ENCODE measurements around the gene COL4A4. TPM values are rescaled to one million over a fixed set of nuclear protein-coding genes. Genes with fewer than 3 reads are reported as not detected.

COL4A4 gene
- total RNA-seq, 6 donors from 2014 or later, result 22.0 to 31.2 (median 26.1) TPM

DNA sequence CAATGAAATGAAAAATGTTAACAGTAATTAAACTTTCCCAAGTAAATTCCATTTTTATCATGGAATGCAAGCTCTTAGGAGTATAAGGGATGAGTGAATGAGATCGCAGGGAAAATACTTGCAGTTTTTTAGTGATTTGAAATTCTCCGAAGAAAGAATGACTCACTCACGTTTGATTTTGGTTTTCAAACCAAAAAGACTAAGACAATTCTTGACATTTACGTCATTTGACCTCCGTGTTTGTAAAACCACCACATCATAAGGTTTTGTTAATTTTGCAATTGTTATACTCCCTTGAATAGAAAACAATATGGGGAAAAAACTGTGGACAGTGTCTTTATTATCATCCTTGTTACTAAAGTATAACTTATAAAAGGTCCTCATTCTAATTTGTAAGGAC is 29.4 kb downstream of the COL4A4 start:
- no peak overlapping the region for H3K4me3 ChIP-seq
- H3K27me3 ChIP-seq, result no peaks in the 10 kb centered on the region
- H3K27ac ChIP-seq, result no peak overlapping the region
- TF ChIP-seq EP300 (IDR thresholded peaks at IDR 0.05) (no peak), POLR2AphosphoS5 (IDR thresholded peaks at IDR 0.05) (no peak), POLR2A (IDR thresholded peaks at IDR 0.05) (no peak)
- TF ChIP-seq, protein P1, sequence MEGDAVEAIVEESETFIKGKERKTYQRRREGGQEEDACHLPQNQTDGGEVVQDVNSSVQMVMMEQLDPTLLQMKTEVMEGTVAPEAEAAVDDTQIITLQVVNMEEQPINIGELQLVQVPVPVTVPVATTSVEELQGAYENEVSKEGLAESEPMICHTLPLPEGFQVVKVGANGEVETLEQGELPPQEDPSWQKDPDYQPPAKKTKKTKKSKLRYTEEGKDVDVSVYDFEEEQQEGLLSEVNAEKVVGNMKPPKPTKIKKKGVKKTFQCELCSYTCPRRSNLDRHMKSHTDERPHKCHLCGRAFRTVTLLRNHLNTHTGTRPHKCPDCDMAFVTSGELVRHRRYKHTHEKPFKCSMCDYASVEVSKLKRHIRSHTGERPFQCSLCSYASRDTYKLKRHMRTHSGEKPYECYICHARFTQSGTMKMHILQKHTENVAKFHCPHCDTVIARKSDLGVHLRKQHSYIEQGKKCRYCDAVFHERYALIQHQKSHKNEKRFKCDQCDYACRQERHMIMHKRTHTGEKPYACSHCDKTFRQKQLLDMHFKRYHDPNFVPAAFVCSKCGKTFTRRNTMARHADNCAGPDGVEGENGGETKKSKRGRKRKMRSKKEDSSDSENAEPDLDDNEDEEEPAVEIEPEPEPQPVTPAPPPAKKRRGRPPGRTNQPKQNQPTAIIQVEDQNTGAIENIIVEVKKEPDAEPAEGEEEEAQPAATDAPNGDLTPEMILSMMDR (IDR thresholded peaks at IDR 0.05), result no peak
- no peaks in the 10 kb centered on the region for H3K9me3 ChIP-seq
- no peak for DNase-seq
- WGBS, 2 donors, result 84 to 87% methylated on average over 5 of the region's 5 CpGs
- H3K36me3 ChIP-seq, result no peaks in the 10 kb centered on the region
- ATAC-seq (ENCODE audit: low FRiP score in 2 of 2), result no peak
- H3K4me1 ChIP-seq, result no peaks in the 10 kb centered on the region

DNA sequence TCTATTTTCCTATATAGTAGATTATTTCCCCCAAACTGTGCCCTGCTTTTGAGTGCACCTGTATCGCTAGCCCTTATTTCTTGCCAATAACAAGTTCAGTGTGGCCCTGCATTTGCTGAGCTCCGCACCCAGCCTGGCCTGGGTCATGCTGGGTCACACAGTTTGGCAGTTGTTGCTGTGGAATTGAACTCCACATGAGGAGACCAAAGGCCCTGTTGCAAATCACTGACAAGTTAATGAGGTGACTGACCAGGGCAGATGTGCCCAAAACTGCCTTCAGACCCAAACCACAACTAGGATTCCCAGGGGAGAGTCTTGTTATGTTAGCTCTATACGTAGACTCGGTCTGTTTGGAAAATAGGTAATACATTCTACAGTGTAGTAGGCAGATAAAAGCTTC is 31.0 kb downstream of the COL4A4 start:
- Histone ChIP-seq H3K4me1 (no peaks in the 10 kb centered on the region), H3K9me3 (no peaks in the 10 kb centered on the region), H3K27ac (no peak overlapping the region), H3K27me3 (no peaks in the 10 kb centered on the region), H3K36me3 (no peaks in the 10 kb centered on the region), H3K4me3 (no peak overlapping the region)
- ATAC-seq (ENCODE audit: low FRiP score in 2 of 2) (no peak), DNase-seq (no peak)
- no peak for TF ChIP-seq EP300 (IDR thresholded peaks at IDR 0.05)
- TF ChIP-seq POLR2A (IDR thresholded peaks at IDR 0.05), result no peak
- no peak for TF ChIP-seq POLR2AphosphoS5 (IDR thresholded peaks at IDR 0.05)
- TF ChIP-seq, protein P1 (IDR thresholded peaks at IDR 0.05), result no peak
- WGBS, 2 donors, result 51 to 87% methylated on average over 4 of the region's 4 CpGs

- Histone ChIP-seq H3K27ac (no peak overlapping the region), H3K9me3 (no peaks in the 10 kb centered on the region), H3K36me3 (no peaks in the 10 kb centered on the region), H3K27me3 (no peaks in the 10 kb centered on the region), H3K4me3 (no peak overlapping the region), H3K4me1 (no peaks in the 10 kb centered on the region)
- 85 to 91% methylated on average over 8 of the region's 8 CpGs for WGBS, 2 donors
- DNase-seq (no peak), ATAC-seq (ENCODE audit: low FRiP score in 2 of 2) (no peak)
- TF ChIP-seq POLR2AphosphoS5 (IDR thresholded peaks at IDR 0.05) (no peak), EP300 (IDR thresholded peaks at IDR 0.05) (no peak), POLR2A (IDR thresholded peaks at IDR 0.05) (no peak)
- TF ChIP-seq, protein P1 (IDR thresholded peaks at IDR 0.05), result no peak
These were observed 33.4 kb downstream of the COL4A4 start for GRCh38 chr2:227130636-227131035.

- no peaks in the 10 kb centered on the region for H3K36me3 ChIP-seq
- 41 to 56% methylated on average over 8 of the region's 8 CpGs for WGBS, 2 donors
- no peak overlapping the region for H3K27ac ChIP-seq
- TF ChIP-seq POLR2A (IDR thresholded peaks at IDR 0.05) (no peak), EP300 (IDR thresholded peaks at IDR 0.05) (no peak), POLR2AphosphoS5 (IDR thresholded peaks at IDR 0.05) (no peak)
- TF ChIP-seq, protein P1 (IDR thresholded peaks at IDR 0.05), result no peak
- ATAC-seq (ENCODE audit: low FRiP score in 2 of 2) (no peak), DNase-seq (no peak)
- no peaks in the 10 kb centered on the region for H3K27me3 ChIP-seq
- no peak overlapping the region for H3K4me3 ChIP-seq
- no peaks in the 10 kb centered on the region for H3K9me3 ChIP-seq
- H3K4me1 ChIP-seq, result no peaks in the 10 kb centered on the region
These were observed 36.8 kb downstream of the COL4A4 start for GRCh38 chr2:227127201-227127600.

DNA sequence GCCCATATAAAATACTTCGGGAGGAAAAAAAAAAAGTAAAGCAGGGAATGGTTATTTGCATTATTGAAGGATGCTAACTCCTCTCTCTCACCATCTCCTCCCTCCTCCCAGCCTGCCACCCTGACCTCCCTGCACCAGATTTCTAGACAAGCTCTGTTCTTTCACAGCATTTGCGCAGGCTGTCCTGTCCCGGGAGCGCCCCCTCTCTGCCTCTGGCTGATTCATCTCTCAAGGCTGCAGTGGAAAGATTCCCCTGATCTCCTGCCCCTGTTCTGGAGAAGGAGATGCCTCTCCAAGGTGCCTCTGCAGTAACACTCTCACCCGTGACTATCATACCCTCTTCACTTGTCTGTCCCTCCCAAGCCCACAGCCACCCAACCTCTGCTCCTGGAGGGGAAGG is 38.5 kb downstream of the COL4A4 start:
- no peak for ATAC-seq (ENCODE audit: low FRiP score in 2 of 2)
- no peak for TF ChIP-seq EP300 (IDR thresholded peaks at IDR 0.05)
- TF ChIP-seq, protein P1 (IDR thresholded peaks at IDR 0.05), result no peak
- no peak for TF ChIP-seq POLR2AphosphoS5 (IDR thresholded peaks at IDR 0.05)
- no peak for TF ChIP-seq POLR2A (IDR thresholded peaks at IDR 0.05)
- 79 to 87% methylated on average over 5 of the region's 5 CpGs for WGBS, 2 donors

More for the DNA sequence above, 38.5 kb downstream of the COL4A4 start:
- Histone ChIP-seq H3K36me3 (no peaks in the 10 kb centered on the region), H3K27ac (no peak overlapping the region), H3K9me3 (no peaks in the 10 kb centered on the region), H3K27me3 (no peaks in the 10 kb centered on the region), H3K4me1 (no peaks in the 10 kb centered on the region), H3K4me3 (no peak overlapping the region)
- no peak for DNase-seq

Measured in upper lobe of left lung (tissue), 6 donors.